Measurements from ENCODE around the gene ABCA7. TPM values are rescaled to one million over a fixed set of nuclear protein-coding genes. Genes with fewer than 3 reads are reported as not detected.

Gene ABCA7
- total and polyA plus RNA-seq, 3 experiments from 2014 or later: 14.1 to 39.5 (median 33.8) TPM

DNA sequence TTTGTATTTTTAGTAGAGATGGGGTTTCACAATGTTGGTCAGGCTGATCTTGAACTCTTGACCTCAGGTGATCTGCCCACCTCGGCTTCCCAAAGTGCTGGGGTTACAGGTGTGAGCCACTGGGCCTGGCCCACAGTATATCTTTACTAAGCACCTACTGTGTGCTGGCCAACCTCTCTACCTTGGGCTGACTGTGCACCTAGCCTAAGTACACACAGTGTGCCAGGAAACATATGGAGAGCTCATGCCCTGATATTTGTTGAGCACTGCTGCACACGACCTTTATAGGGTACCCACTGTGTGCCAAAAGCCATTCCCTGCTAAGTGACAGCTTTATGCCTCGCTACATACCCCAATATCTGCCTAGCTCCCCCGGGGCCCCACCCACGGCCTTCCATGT, 20.8 kb downstream of the ABCA7 start:
- ChIA-PET CTCF (interaction anchor here (1.3 to 5.2 kb wide), 2 partner anchors 27 to 183 kb away, joined by 5 to 57 read pairs; no protein-coding TSS in a partner anchor), POLR2A (interaction anchor here (0.7 kb wide), 2 partner anchors 26 to 1191 kb away, joined by 3 to 9 read pairs; no protein-coding TSS in a partner anchor)
- H3K4me3 ChIP-seq (ENCODE audit: low read length): no peak overlapping the region
- H3K27me3 ChIP-seq (ENCODE audit: insufficient read depth, low read length, poor library complexity, severe bottlenecking): no peaks in the 10 kb centered on the region
- no peak overlapping the region for H3K27ac Mint-ChIP-seq
- no peak for DNase-seq
- H3K4me1 ChIP-seq (ENCODE audit: insufficient read depth, low read length): peaks cover 37% of the 10 kb centered on the region
- no peak overlapping the region for H3K27ac ChIP-seq (ENCODE audit: low read depth, low read length)
- peaks cover 11% of the 10 kb centered on the region for H3K36me3 ChIP-seq (ENCODE audit: insufficient read depth, low read length)
- H3K27me3 Mint-ChIP-seq: no peaks in the 10 kb centered on the region
- H3K9me3 ChIP-seq (ENCODE audit: low read length): no peaks in the 10 kb centered on the region
- peaks cover 0 to 4% (median 0%) of the 10 kb centered on the region in 5 donors for H3K9me3 Mint-ChIP-seq
- peaks cover 0 to 38% (median 4%) of the 10 kb centered on the region in 3 donors for H3K36me3 Mint-ChIP-seq
- H3K4me1 Mint-ChIP-seq: peaks cover 28 to 49% (median 40%) of the 10 kb centered on the region in 3 donors
- no peak overlapping the region for H3K4me3 Mint-ChIP-seq

DNA sequence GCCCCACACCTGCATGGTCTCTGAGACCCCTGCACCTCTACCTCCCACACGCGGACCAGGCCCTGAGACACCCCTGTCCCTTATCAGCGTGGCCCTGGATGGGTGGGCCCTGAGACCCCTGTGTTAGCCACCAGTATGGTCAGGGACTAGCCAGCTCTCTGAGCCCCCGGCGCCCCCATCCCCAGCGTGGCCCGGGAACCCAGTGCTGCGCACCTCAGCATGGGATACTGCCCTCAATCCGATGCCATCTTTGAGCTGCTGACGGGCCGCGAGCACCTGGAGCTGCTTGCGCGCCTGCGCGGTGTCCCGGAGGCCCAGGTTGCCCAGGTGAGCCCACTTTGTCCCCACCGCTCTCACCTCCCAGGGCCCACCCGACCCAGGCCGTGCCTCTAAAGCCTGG, 22.1 kb downstream of the ABCA7 start:
- Histone ChIP-seq H3K36me3 (ENCODE audit: insufficient read depth, low read length) (peaks cover 2% of the 10 kb centered on the region), H3K4me1 (ENCODE audit: insufficient read depth, low read length) (peaks cover 48% of the 10 kb centered on the region), H3K27ac (ENCODE audit: low read depth, low read length) (no peak overlapping the region), H3K4me3 (ENCODE audit: low read length) (no peak overlapping the region), H3K9me3 (ENCODE audit: low read length) (no peaks in the 10 kb centered on the region), H3K27me3 (ENCODE audit: insufficient read depth, low read length, poor library complexity, severe bottlenecking) (no peaks in the 10 kb centered on the region)
- Mint-ChIP-seq H3K9me3 (peaks cover 0 to 3% (median 0%) of the 10 kb centered on the region in 5 donors), H3K4me3 (no peak overlapping the region), H3K27me3 (no peaks in the 10 kb centered on the region), H3K4me1 (peaks cover 27 to 53% (median 37%) of the 10 kb centered on the region in 3 donors), H3K36me3 (peaks cover 0 to 26% (median 0%) of the 10 kb centered on the region in 3 donors), H3K27ac (no peak overlapping the region)
- peak in 1 of 5 donors; percentile 45 for DNase-seq
- ChIA-PET POLR2A (interaction anchor here (0.8 kb wide), 1 partner anchor 19 kb away, joined by 3 read pairs; no protein-coding TSS in a partner anchor), CTCF (no interaction called here)

DNA sequence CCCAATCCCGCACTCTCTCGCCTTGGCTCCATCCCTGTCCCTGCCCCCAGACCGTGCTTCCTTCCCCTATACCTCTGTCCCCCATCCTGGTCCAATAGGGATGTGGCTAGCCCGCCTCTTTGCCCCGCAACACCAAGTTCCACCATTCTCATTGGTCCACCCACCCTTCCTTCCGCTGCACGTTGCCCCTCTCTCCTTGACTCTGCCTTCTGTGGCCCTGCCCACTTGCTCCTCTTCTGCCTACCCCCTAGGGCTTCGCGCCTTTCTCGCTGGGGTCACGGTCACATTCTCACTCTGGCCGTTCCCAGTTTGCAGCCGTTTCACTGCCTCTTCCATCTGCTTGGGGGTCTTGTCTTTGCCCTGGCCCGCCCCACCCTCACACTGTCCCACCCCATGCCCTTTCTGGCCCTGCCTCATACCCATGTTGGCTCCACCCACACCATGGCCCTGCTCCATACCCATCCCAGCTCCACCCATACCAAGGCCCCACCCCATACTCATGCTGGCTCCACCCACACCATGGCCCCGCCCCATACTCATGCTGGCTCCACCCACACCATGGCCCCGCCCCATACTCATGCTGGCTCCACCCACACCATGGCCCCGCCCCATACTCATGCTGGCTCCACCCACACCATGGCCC, 22.6 kb downstream of the ABCA7 start:
- DNase-seq: peak in 1 of 5 donors; percentile 45

DNA sequence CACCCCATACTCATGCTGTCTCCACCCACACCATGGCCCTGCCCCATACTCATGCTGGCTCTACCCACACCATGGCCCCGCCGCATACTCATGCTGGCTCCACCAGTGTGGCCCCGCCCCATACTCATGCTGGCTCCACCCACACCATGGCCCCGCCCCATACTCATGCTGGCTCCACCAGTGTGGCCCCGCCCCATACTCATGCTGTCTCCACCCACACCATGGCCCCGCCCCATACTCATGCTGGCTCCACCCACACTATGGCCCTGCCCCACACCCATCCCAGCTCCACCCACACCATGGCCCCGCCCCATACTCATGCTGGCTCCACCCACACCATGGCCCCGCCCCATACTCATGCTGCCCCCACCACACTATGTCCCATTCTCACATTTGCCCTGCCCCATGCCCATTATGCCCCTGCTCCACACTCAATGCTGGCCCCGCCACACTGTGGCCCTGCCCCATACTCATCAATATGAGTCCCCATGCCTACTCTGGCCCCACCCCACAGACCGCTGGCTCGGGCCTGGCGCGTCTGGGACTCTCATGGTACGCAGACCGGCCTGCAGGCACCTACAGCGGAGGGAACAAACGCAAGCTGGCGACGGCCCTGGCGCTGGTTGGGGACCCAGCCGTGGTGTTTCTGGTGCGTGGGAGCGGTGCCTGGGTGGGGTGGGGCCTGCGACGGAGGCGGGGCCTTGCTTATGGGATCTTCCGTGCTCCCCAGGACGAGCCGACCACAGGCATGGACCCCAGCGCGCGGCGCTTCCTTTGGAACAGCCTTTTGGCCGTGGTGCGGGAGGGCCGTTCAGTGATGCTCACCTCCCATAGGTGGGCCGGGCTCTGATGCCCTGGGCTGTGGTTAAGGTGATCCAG, 23.4 kb downstream of the ABCA7 start:
- no peaks in the 10 kb centered on the region for H3K36me3 ChIP-seq (ENCODE audit: insufficient read depth, low read length)
- H3K4me1 Mint-ChIP-seq: peaks cover 14 to 41% (median 24%) of the 10 kb centered on the region in 3 donors
- peak overlapping the region in 2 of 7 donors; percentile 54 to 58 for H3K4me3 Mint-ChIP-seq
- no peaks in the 10 kb centered on the region for H3K27me3 Mint-ChIP-seq
- peaks cover 0 to 23% (median 0%) of the 10 kb centered on the region in 3 donors for H3K36me3 Mint-ChIP-seq
- no peaks in the 10 kb centered on the region for H3K9me3 ChIP-seq (ENCODE audit: low read length)
- peak overlapping the region in 4 of 8 donors; percentile 23 to 64 (median 30) for H3K27ac Mint-ChIP-seq
- ChIA-PET POLR2A (interaction anchor here (17.4 kb wide), 1 partner anchor 19 kb away, joined by 737 read pairs; no protein-coding TSS in a partner anchor), CTCF (interaction anchor here (5.6 kb wide), 1 partner anchor 19 kb away, joined by 264 read pairs; no protein-coding TSS in a partner anchor)
- no peaks in the 10 kb centered on the region for H3K27me3 ChIP-seq (ENCODE audit: insufficient read depth, low read length, poor library complexity, severe bottlenecking)
- H3K4me1 ChIP-seq (ENCODE audit: insufficient read depth, low read length): peaks cover 35% of the 10 kb centered on the region
- peak; percentile 58 to 80 (median 65) for DNase-seq
- H3K4me3 ChIP-seq (ENCODE audit: low read length): no peak overlapping the region
- H3K27ac ChIP-seq (ENCODE audit: low read depth, low read length): no peak overlapping the region
- H3K9me3 Mint-ChIP-seq: no peaks in the 10 kb centered on the region

More for the DNA sequence above, 22.6 kb downstream of the ABCA7 start:
- H3K27ac ChIP-seq (ENCODE audit: low read depth, low read length): no peak overlapping the region
- H3K36me3 Mint-ChIP-seq: peaks cover 0 to 21% (median 0%) of the 10 kb centered on the region in 3 donors
- peaks cover 0 to under 1% (median 0%) of the 10 kb centered on the region in 5 donors for H3K9me3 Mint-ChIP-seq
- no peaks in the 10 kb centered on the region for H3K27me3 Mint-ChIP-seq
- H3K4me1 Mint-ChIP-seq: peaks cover 21 to 48% (median 32%) of the 10 kb centered on the region in 3 donors
- H3K36me3 ChIP-seq (ENCODE audit: insufficient read depth, low read length): no peaks in the 10 kb centered on the region
- no peaks in the 10 kb centered on the region for H3K9me3 ChIP-seq (ENCODE audit: low read length)
- CTCF ChIA-PET: no interaction called here
- H3K27ac Mint-ChIP-seq: no peak overlapping the region
- POLR2A ChIA-PET: no interaction called here
- H3K4me3 ChIP-seq (ENCODE audit: low read length): no peak overlapping the region
- peaks cover 42% of the 10 kb centered on the region for H3K4me1 ChIP-seq (ENCODE audit: insufficient read depth, low read length)
- H3K4me3 Mint-ChIP-seq: no peak overlapping the region
- no peaks in the 10 kb centered on the region for H3K27me3 ChIP-seq (ENCODE audit: insufficient read depth, low read length, poor library complexity, severe bottlenecking)

DNA sequence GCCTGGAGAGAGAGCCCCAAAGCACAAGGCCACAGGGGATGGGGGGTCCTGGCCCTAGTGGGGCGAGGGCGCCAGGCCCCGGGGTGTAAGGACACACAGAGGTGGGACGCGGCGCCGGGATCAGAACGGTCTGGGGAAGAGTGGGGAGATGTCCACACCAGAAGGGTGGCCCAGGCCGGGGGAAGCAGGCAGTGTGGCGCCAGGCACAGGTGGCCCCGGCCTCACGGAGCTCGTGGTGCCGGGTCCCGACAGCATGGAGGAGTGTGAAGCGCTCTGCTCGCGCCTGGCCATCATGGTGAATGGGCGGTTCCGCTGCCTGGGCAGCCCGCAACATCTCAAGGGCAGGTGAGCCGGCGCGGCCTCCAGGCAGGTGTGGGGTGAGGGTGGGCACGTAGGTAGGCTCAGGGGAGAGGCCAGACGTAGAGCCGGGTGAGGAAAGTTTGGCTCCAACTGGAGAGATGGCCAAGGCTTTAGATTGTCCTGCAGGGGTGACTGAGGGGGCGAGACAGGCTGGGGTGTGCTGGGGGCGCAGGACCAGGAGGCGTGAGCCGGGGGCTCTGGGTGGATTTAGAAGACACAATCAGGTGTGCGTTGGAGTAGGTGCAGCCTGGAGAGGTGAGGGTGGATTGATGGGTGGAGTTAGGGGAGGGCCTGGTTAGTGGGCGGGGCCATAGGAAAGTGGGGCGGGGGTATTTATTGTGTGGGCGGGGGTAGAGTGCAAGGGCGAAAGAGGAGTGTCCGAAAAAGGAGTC, 24.2 kb downstream of the ABCA7 start:
- Histone ChIP-seq H3K4me1 (ENCODE audit: insufficient read depth, low read length) (peaks cover 28% of the 10 kb centered on the region), H3K27me3 (ENCODE audit: insufficient read depth, low read length, poor library complexity, severe bottlenecking) (no peaks in the 10 kb centered on the region), H3K9me3 (ENCODE audit: low read length) (no peaks in the 10 kb centered on the region), H3K36me3 (ENCODE audit: insufficient read depth, low read length) (no peaks in the 10 kb centered on the region), H3K27ac (ENCODE audit: low read depth, low read length) (no peak overlapping the region), H3K4me3 (ENCODE audit: low read length) (no peak overlapping the region)
- CTCF ChIA-PET: interaction anchor here (0.7 to 5.6 kb wide), 26 partner anchors 9 to 206 kb away, joined by 3 to 264 read pairs (median 5); partner anchors contain the start of genes ABCA7, ATP5F1D, CNN2 and RNU6-2
- DNase-seq: peak in 1 of 5 donors; percentile 51
- peaks cover 5 to 26% (median 6%) of the 10 kb centered on the region in 3 donors for H3K36me3 Mint-ChIP-seq
- H3K27ac Mint-ChIP-seq: peak overlapping the region in 2 of 8 donors; percentile 15 to 87
- H3K27me3 Mint-ChIP-seq: no peaks in the 10 kb centered on the region
- H3K4me1 Mint-ChIP-seq: peaks cover 16 to 43% (median 26%) of the 10 kb centered on the region in 3 donors
- POLR2A ChIA-PET: interaction anchor here (0.5 to 17.4 kb wide), 9 partner anchors 11 to 129 kb away, joined by 3 to 737 read pairs (median 6); partner anchors contain the start of gene ABCA7
- no peaks in the 10 kb centered on the region for H3K9me3 Mint-ChIP-seq
- H3K4me3 Mint-ChIP-seq: peak overlapping the region in 1 of 7 donors; percentile 37

DNA sequence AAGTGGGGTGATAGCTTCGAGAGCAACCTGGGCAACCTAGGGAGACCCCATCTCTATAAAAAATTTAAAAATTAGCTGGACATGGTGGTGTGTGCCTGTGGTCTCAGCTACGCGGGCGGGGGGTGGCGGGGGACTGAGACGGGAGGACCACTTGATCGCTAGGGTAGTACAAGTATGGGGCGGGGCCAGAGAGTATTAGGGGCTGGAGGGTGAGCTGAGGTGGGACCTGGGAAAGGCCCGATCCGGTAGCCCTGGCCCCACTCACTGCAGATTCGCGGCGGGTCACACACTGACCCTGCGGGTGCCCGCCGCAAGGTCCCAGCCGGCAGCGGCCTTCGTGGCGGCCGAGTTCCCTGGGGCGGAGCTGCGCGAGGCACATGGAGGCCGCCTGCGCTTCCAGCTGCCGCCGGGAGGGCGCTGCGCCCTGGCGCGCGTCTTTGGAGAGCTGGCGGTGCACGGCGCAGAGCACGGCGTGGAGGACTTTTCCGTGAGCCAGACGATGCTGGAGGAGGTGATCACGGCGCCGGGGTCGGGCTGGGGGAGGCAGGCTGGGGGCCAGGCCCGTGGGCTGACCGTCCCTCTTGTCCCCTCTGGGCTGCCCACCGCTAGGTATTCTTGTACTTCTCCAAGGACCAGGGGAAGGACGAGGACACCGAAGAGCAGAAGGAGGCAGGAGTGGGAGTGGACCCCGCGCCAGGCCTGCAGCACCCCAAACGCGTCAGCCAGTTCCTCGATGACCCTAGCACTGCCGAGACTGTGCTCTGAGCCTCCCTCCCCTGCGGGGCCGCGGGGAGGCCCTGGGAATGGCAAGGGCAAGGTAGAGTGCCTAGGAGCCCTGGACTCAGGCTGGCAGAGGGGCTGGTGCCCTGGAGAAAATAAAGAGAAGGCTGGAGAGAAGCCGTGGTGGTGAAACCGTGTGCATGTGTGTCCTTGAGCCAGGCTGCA, 25.0 kb downstream of the ABCA7 start:
- ChIA-PET POLR2A (interaction anchor here (0.5 to 17.4 kb wide), 12 partner anchors 11 to 129 kb away, joined by 3 to 737 read pairs (median 6); partner anchors contain the start of genes ABCA7 and POLR2E), CTCF (interaction anchor here (0.7 to 5.6 kb wide), 27 partner anchors 7 to 205 kb away, joined by 3 to 264 read pairs (median 5); partner anchors contain the start of genes ABCA7, ATP5F1D, CNN2 and RNU6-2)
- DNase-seq: peak; percentile 47 to 73 (median 62)
- no peaks in the 10 kb centered on the region for H3K9me3 ChIP-seq (ENCODE audit: low read length)
- no peaks in the 10 kb centered on the region for H3K27me3 ChIP-seq (ENCODE audit: insufficient read depth, low read length, poor library complexity, severe bottlenecking)
- H3K4me1 Mint-ChIP-seq: peaks cover 20 to 52% (median 35%) of the 10 kb centered on the region in 3 donors
- peaks cover 8 to 29% (median 9%) of the 10 kb centered on the region in 3 donors for H3K36me3 Mint-ChIP-seq
- H3K4me3 ChIP-seq (ENCODE audit: low read length): peak overlapping the region; percentile 26
- peaks cover 35% of the 10 kb centered on the region for H3K4me1 ChIP-seq (ENCODE audit: insufficient read depth, low read length)
- H3K9me3 Mint-ChIP-seq: no peaks in the 10 kb centered on the region
- peaks cover 7% of the 10 kb centered on the region for H3K36me3 ChIP-seq (ENCODE audit: insufficient read depth, low read length)
- H3K27ac ChIP-seq (ENCODE audit: low read depth, low read length): no peak overlapping the region
- no peaks in the 10 kb centered on the region for H3K27me3 Mint-ChIP-seq
- peak overlapping the region; percentile 46 to 89 (median 66) for H3K4me3 Mint-ChIP-seq
- H3K27ac Mint-ChIP-seq: peak overlapping the region; percentile 36 to 96 (median 80)

All from CD8-positive, alpha-beta memory T cell (primary cell).